ENCODE measurements around the gene USP37. TPM values are rescaled to one million over a fixed set of nuclear protein-coding genes. Genes with fewer than 3 reads are reported as not detected.

USP37 gene
- total RNA-seq, 2 experiments from 2014 or later, result 42.5 to 46.8 TPM

- H3K27ac Mint-ChIP-seq, result no peak overlapping the region
- ChIA-PET POLR2A (interaction anchor here (0.6 to 0.7 kb wide), 2 partner anchors 71 to 75 kb away, joined by 3 read pairs; no protein-coding TSS in a partner anchor), CTCF (interaction anchor here (0.6 to 1.7 kb wide), 9 partner anchors 14 to 100 kb away, joined by 3 to 9 read pairs (median 3); no protein-coding TSS in a partner anchor)
- ATAC-seq (peak; percentile 73), DNase-seq (peak; percentile 10)
- no peak overlapping the region for H3K4me3 Mint-ChIP-seq
- intact Hi-C loops (cut with DNase I, micrococcal nuclease), result loop anchor here (2.0 to 5.0 kb wide), 2 partner anchors 51 to 110 kb away; partner anchors contain the start of genes CNOT9 (in 1 of the 2) and USP37 (in 1 of the 2)
- no peaks in the 10 kb centered on the region for H3K27me3 Mint-ChIP-seq
- H3K36me3 Mint-ChIP-seq (ENCODE audit: low read depth), result peaks cover 32% of the 10 kb centered on the region
- H3K4me1 Mint-ChIP-seq, result peaks cover 30% of the 10 kb centered on the region
- H3K9me3 Mint-ChIP-seq (ENCODE audit: low read depth), result no peaks in the 10 kb centered on the region
These were observed 51.5 kb downstream of the USP37 start for GRCh38 chr2:218516614-218517013.

GRCh38 chr2:218513676-218514075 lies 54.5 kb downstream of the USP37 start:
- CTCF ChIA-PET, result interaction anchor here (0.8 to 1.2 kb wide), 3 partner anchors 17 to 132 kb away, joined by 3 read pairs; no protein-coding TSS in a partner anchor
- H3K4me3 Mint-ChIP-seq, result no peak overlapping the region
- no peak overlapping the region for H3K27ac Mint-ChIP-seq

GRCh38 chr2:218508299-218508698 lies 59.9 kb downstream of the USP37 start:
- POLR2A ChIA-PET, result no interaction called here
- Mint-ChIP-seq H3K9me3 (ENCODE audit: low read depth) (no peaks in the 10 kb centered on the region), H3K4me1 (peaks cover 6% of the 10 kb centered on the region), H3K4me3 (no peak overlapping the region), H3K27me3 (no peaks in the 10 kb centered on the region), H3K36me3 (ENCODE audit: low read depth) (peaks cover 33% of the 10 kb centered on the region), H3K27ac (peak overlapping the region; percentile 52)
- CTCF ChIA-PET, result no interaction called here
- DNase-seq, result no peak
- intact Hi-C loops (cut with DNase I, micrococcal nuclease), result no loop called here
- ATAC-seq, result no peak

More at GRCh38 chr2:218513676-218514075, 54.5 kb downstream of the USP37 start:
- Mint-ChIP-seq H3K4me1 (peaks cover 24% of the 10 kb centered on the region), H3K36me3 (ENCODE audit: low read depth) (peaks cover 23% of the 10 kb centered on the region), H3K27me3 (no peaks in the 10 kb centered on the region), H3K9me3 (ENCODE audit: low read depth) (no peaks in the 10 kb centered on the region)
- intact Hi-C loops (cut with DNase I, micrococcal nuclease), result no loop called here
- no peak for ATAC-seq
- POLR2A ChIA-PET, result no interaction called here
- no peak for DNase-seq

- Mint-ChIP-seq H3K36me3 (ENCODE audit: low read depth) (peaks cover 48% of the 10 kb centered on the region), H3K4me1 (peaks cover 6% of the 10 kb centered on the region), H3K27me3 (no peaks in the 10 kb centered on the region), H3K9me3 (ENCODE audit: low read depth) (no peaks in the 10 kb centered on the region), H3K27ac (no peak overlapping the region), H3K4me3 (no peak overlapping the region)
- intact Hi-C loops (cut with DNase I, micrococcal nuclease), result no loop called here
- no peak for DNase-seq
- ChIA-PET CTCF (interaction anchor here (0.6 to 0.9 kb wide), 2 partner anchors 28 to 206 kb away, joined by 3 read pairs; no protein-coding TSS in a partner anchor), POLR2A (no interaction called here)
- ATAC-seq, result no peak
These were observed 62.3 kb downstream of the USP37 start for GRCh38 chr2:218505754-218506371.

GRCh38 chr2:218501665-218502064 lies 66.5 kb downstream of the USP37 start:
- no peaks in the 10 kb centered on the region for H3K27me3 Mint-ChIP-seq
- CTCF ChIA-PET, result interaction anchor here (0.7 to 1.6 kb wide), 4 partner anchors 8 to 186 kb away, joined by 3 to 5 read pairs (median 3); no protein-coding TSS in a partner anchor
- H3K9me3 Mint-ChIP-seq (ENCODE audit: low read depth), result no peaks in the 10 kb centered on the region
- ATAC-seq, result no peak
- POLR2A ChIA-PET, result no interaction called here
- H3K4me3 Mint-ChIP-seq, result no peak overlapping the region
- no peak overlapping the region for H3K27ac Mint-ChIP-seq
- no peaks in the 10 kb centered on the region for H3K4me1 Mint-ChIP-seq
- peaks cover 35% of the 10 kb centered on the region for H3K36me3 Mint-ChIP-seq (ENCODE audit: low read depth)
- intact Hi-C loops (cut with DNase I, micrococcal nuclease), result no loop called here
- no peak for DNase-seq

GRCh38 chr2:218500501-218501060 lies 67.6 kb downstream of the USP37 start:
- CTCF ChIA-PET, result interaction anchor here (1.4 kb wide), 1 partner anchor 187 kb away, joined by 3 read pairs; no protein-coding TSS in a partner anchor

GRCh38 chr2:218485986-218486667 lies 82.0 kb downstream of the USP37 start:
- peaks cover 14% of the 10 kb centered on the region for H3K4me1 Mint-ChIP-seq
- intact Hi-C loops (cut with DNase I, micrococcal nuclease), result no loop called here
- DNase-seq (no peak), ATAC-seq (no peak)
- H3K36me3 Mint-ChIP-seq (ENCODE audit: low read depth), result peaks cover 58% of the 10 kb centered on the region
- H3K4me3 Mint-ChIP-seq, result no peak overlapping the region
- CTCF ChIA-PET, result no interaction called here
- POLR2A ChIA-PET, result no interaction called here
- no peak overlapping the region for H3K27ac Mint-ChIP-seq
- H3K9me3 Mint-ChIP-seq (ENCODE audit: low read depth), result no peaks in the 10 kb centered on the region
- H3K27me3 Mint-ChIP-seq, result no peaks in the 10 kb centered on the region

More at GRCh38 chr2:218500501-218501060, 67.6 kb downstream of the USP37 start:
- H3K36me3 Mint-ChIP-seq (ENCODE audit: low read depth), result peaks cover 31% of the 10 kb centered on the region
- H3K4me3 Mint-ChIP-seq, result no peak overlapping the region
- intact Hi-C loops (cut with DNase I, micrococcal nuclease), result no loop called here
- H3K9me3 Mint-ChIP-seq (ENCODE audit: low read depth), result no peaks in the 10 kb centered on the region
- POLR2A ChIA-PET, result interaction anchor here (0.5 kb wide), 1 partner anchor 21 kb away, joined by 6 read pairs; no protein-coding TSS in a partner anchor
- no peaks in the 10 kb centered on the region for H3K27me3 Mint-ChIP-seq
- DNase-seq (no peak), ATAC-seq (no peak)
- no peaks in the 10 kb centered on the region for H3K4me1 Mint-ChIP-seq
- no peak overlapping the region for H3K27ac Mint-ChIP-seq

- ChIA-PET POLR2A (no interaction called here), CTCF (interaction anchor here (0.7 to 1.6 kb wide), 3 partner anchors 22 to 166 kb away, joined by 3 to 5 read pairs (median 3); no protein-coding TSS in a partner anchor)
- peak overlapping the region; percentile 17 for H3K27ac Mint-ChIP-seq
- peaks cover 55% of the 10 kb centered on the region for H3K36me3 Mint-ChIP-seq (ENCODE audit: low read depth)
- intact Hi-C loops (cut with DNase I, micrococcal nuclease), result loop anchor here in 1 of 2 experiments (5.0 kb wide), 1 partner anchor 70 kb away; no protein-coding TSS in a partner anchor
- no peak for DNase-seq
- ATAC-seq, result no peak
- peaks cover 14% of the 10 kb centered on the region for H3K4me1 Mint-ChIP-seq
- H3K4me3 Mint-ChIP-seq, result no peak overlapping the region
- H3K9me3 Mint-ChIP-seq (ENCODE audit: low read depth), result no peaks in the 10 kb centered on the region
- H3K27me3 Mint-ChIP-seq, result no peaks in the 10 kb centered on the region
These were observed 85.5 kb downstream of the USP37 start for GRCh38 chr2:218482651-218483050.

- Mint-ChIP-seq H3K9me3 (ENCODE audit: low read depth) (no peaks in the 10 kb centered on the region), H3K27ac (no peak overlapping the region), H3K27me3 (no peaks in the 10 kb centered on the region), H3K36me3 (ENCODE audit: low read depth) (peaks cover 56% of the 10 kb centered on the region), H3K4me3 (no peak overlapping the region), H3K4me1 (peaks cover 14% of the 10 kb centered on the region)
- DNase-seq (no peak), ATAC-seq (no peak)
- ChIA-PET CTCF (no interaction called here), POLR2A (no interaction called here)
- intact Hi-C loops (cut with DNase I, micrococcal nuclease), result no loop called here
These were observed 88.6 kb downstream of the USP37 start for GRCh38 chr2:218479595-218479994.

GRCh38 chr2:218478544-218478943 lies 89.6 kb downstream of the USP37 start:
- intact Hi-C loops (cut with DNase I, micrococcal nuclease), result no loop called here
- Mint-ChIP-seq H3K27me3 (no peaks in the 10 kb centered on the region), H3K36me3 (ENCODE audit: low read depth) (peaks cover 56% of the 10 kb centered on the region), H3K27ac (no peak overlapping the region), H3K9me3 (ENCODE audit: low read depth) (no peaks in the 10 kb centered on the region), H3K4me1 (peaks cover 10% of the 10 kb centered on the region), H3K4me3 (no peak overlapping the region)
- CTCF ChIA-PET, result no interaction called here
- no peak for ATAC-seq
- POLR2A ChIA-PET, result no interaction called here
- no peak for DNase-seq

GRCh38 chr2:218477247-218477646 lies 90.9 kb downstream of the USP37 start:
- no peaks in the 10 kb centered on the region for H3K9me3 Mint-ChIP-seq (ENCODE audit: low read depth)
- no peak overlapping the region for H3K27ac Mint-ChIP-seq
- H3K4me1 Mint-ChIP-seq, result no peaks in the 10 kb centered on the region
- ChIA-PET POLR2A (no interaction called here), CTCF (interaction anchor here (1.1 kb wide), 1 partner anchor 9 kb away, joined by 4 read pairs; no protein-coding TSS in a partner anchor)
- peaks cover 56% of the 10 kb centered on the region for H3K36me3 Mint-ChIP-seq (ENCODE audit: low read depth)
- no peak for ATAC-seq
- intact Hi-C loops (cut with DNase I, micrococcal nuclease), result no loop called here
- no peak for DNase-seq
- no peak overlapping the region for H3K4me3 Mint-ChIP-seq
- H3K27me3 Mint-ChIP-seq, result no peaks in the 10 kb centered on the region
